NCI-H524 treated with DMSO at 0.1 percent for 48 hours (cell line): ENCODE measurements around the gene AIPL1.
"Not testable (repeated sequence)": the region's sequence is repeated elsewhere in the genome, so short reads cannot be mapped to it uniquely, and the experiment has no call there.

Experiments used
- DNase-seq: peaks from one replicate; lab custom pipeline; 2025; lab: John Stamatoyannopoulos, UW

Gene AIPL1

GRCh38 chr17:6435051-6435450, at the start of gene AIPL1:
TSS of gene AIPL1 (minus strand) at chr17:6435121. CDS start at chr17:6435104, 17 bp downstream.
- DNase-seq = no peak

GRCh38 chr17:6483507-6483906, 48.6 kb upstream of the AIPL1 start:
- DNase-seq = no peak

- not testable (repeated sequence) for DNase-seq
Observed at GRCh38 chr17:6482796-6483195, 47.9 kb upstream of the AIPL1 start.

- DNase-seq = no peak
Observed at GRCh38 chr17:6482105-6482455, 47.2 kb upstream of the AIPL1 start.

GRCh38 chr17:6480303-6480675, 45.4 kb upstream of the AIPL1 start:
- no peak for DNase-seq

- DNase-seq = no peak
Observed at GRCh38 chr17:6479622-6480302, 44.8 kb upstream of the AIPL1 start.

GRCh38 chr17:6478486-6478885, 43.6 kb upstream of the AIPL1 start:
- DNase-seq = no peak

- DNase-seq = no peak
Observed at GRCh38 chr17:6477831-6478383, 43.0 kb upstream of the AIPL1 start.

GRCh38 chr17:6476810-6477179, 41.9 kb upstream of the AIPL1 start:
- no peak for DNase-seq

GRCh38 chr17:6476076-6476809, 41.3 kb upstream of the AIPL1 start:
- no peak for DNase-seq

- DNase-seq = no peak
Observed at GRCh38 chr17:6475411-6475810, 40.5 kb upstream of the AIPL1 start.

- DNase-seq = no peak
Observed at GRCh38 chr17:6474906-6475305, 40.0 kb upstream of the AIPL1 start.

- no peak for DNase-seq
Observed at GRCh38 chr17:6474376-6474775, 39.5 kb upstream of the AIPL1 start.

- no peak for DNase-seq
Observed at GRCh38 chr17:6473128-6473767, 38.3 kb upstream of the AIPL1 start.

GRCh38 chr17:6472517-6472916, 37.6 kb upstream of the AIPL1 start:
- DNase-seq = no peak

- DNase-seq = no peak
Observed at GRCh38 chr17:6471531-6472465, 36.9 kb upstream of the AIPL1 start.

GRCh38 chr17:6470751-6471521, 36.0 kb upstream of the AIPL1 start:
- DNase-seq = no peak

- DNase-seq = no peak
Observed at GRCh38 chr17:6470146-6470718, 35.3 kb upstream of the AIPL1 start.

- no peak for DNase-seq
Observed at GRCh38 chr17:6468051-6468790, 33.3 kb upstream of the AIPL1 start.

GRCh38 chr17:6467567-6467966, 32.6 kb upstream of the AIPL1 start:
- no peak for DNase-seq
